Esophagus muscularis mucosa (tissue), 3 donors: Measurements from ENCODE around the gene SLAMF8.

Experiments used
- POLR2AphosphoS5 ChIP-seq, 2 donors: sonication (generic); formaldehyde crosslinking; IDR thresholded peaks; one replicate each; pipeline ENCODE4 v1.6.1; 2017; ENCODE audit warnings: antibody characterized with exemption in 2 of 2
- TF ChIP-seq, protein P1 (sequence below), 3 experiments: fragments of 200-600 bp in 2 of 3; fragments of 450-650 bp in 1 of 3; sonication (generic) in 2 of 3; IDR thresholded peaks; one replicate each; pipeline ENCODE4 v1.5.1; 2017 to 2019; ENCODE audit warnings: antibody characterized with exemption in 3 of 3, mild to moderate bottlenecking in 2 of 3, moderate library complexity in 1 of 3

DNA sequence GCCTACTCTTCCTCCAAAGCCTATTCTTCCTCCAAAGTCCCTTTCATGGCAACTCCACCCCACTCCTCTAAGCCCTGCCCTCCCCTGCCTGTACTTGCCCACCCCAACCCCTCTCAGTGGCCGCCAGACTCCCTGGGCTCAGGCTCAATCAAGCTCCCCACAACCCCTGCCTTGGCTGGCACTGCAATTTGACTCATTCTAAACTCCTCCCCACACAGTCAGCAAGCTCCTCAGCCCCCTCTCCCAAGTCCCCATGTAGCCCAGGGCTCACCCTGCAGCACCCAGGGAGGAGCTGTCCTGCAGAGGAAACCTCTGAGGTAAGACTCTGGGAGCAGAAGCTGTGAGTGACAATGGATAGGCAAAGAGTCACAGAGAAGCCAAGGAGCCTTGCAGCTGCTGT, 39.4 kb downstream of the SLAMF8 start:
- TF ChIP-seq POLR2AphosphoS5 (IDR thresholded peaks at IDR 0.05) = no peak
- TF ChIP-seq, protein P1, sequence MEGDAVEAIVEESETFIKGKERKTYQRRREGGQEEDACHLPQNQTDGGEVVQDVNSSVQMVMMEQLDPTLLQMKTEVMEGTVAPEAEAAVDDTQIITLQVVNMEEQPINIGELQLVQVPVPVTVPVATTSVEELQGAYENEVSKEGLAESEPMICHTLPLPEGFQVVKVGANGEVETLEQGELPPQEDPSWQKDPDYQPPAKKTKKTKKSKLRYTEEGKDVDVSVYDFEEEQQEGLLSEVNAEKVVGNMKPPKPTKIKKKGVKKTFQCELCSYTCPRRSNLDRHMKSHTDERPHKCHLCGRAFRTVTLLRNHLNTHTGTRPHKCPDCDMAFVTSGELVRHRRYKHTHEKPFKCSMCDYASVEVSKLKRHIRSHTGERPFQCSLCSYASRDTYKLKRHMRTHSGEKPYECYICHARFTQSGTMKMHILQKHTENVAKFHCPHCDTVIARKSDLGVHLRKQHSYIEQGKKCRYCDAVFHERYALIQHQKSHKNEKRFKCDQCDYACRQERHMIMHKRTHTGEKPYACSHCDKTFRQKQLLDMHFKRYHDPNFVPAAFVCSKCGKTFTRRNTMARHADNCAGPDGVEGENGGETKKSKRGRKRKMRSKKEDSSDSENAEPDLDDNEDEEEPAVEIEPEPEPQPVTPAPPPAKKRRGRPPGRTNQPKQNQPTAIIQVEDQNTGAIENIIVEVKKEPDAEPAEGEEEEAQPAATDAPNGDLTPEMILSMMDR (IDR thresholded peaks at IDR 0.05) = no peak
